Astrocyte (in vitro differentiated cells and primary cell): Measurements from ENCODE around the gene TBC1D5.
"Not testable (repeated sequence)": the region's sequence is repeated elsewhere in the genome, so short reads cannot be mapped to it uniquely, and the experiment has no call there.

Experiments used
- EZH2 ChIP-seq: IDR thresholded peaks from 2 replicates; pipeline ENCODE4 v1.6.1; 2012; ENCODE audit warnings: mild to moderate bottlenecking, low read length, inconsistent platforms; ENCODE audit not compliant: insufficient read depth
- TF ChIP-seq, protein P1 (sequence below): IDR thresholded peaks from 2 replicates; pipeline ENCODE4 v1.5.1; 2011; ENCODE audit warnings: low read depth, mild to moderate bottlenecking, inconsistent platforms, low read length, moderate library complexity; ENCODE audit not compliant: insufficient read depth

DNA sequence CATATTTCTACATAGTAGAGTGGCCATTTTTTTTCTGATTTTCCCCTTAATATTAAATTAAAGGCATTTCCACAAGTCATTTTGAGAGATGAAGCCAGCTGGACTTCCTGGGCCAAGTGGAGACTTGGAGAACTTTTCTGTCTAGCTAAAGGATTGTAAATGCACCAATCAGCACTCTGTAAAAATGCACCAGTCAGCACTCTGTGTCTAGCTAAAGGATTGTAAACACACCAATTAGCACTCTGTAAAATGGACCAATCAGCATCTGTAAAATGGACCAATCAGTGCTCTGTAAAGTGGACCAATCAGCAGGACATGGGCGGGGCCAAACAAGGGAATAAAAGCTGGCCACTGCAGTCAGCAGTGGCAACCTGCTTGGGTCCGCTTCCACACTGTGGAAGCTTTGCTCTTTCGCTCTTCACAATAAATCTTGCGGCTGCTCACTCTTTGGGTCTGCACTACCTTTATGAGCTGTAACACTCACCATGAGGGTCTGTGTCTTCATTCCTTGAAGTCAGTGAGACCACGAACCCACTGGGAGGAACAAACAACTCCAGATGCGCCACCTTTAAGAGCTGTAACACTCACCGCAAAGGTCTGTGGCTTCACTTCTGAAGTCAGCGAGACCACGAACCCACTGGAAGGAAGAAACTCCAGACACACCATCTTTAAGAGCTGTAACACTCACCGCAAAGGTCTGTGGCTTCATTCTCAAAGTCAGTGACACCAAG lies 31.9 kb upstream of the TBC1D5 start:
- TF ChIP-seq, protein P1, sequence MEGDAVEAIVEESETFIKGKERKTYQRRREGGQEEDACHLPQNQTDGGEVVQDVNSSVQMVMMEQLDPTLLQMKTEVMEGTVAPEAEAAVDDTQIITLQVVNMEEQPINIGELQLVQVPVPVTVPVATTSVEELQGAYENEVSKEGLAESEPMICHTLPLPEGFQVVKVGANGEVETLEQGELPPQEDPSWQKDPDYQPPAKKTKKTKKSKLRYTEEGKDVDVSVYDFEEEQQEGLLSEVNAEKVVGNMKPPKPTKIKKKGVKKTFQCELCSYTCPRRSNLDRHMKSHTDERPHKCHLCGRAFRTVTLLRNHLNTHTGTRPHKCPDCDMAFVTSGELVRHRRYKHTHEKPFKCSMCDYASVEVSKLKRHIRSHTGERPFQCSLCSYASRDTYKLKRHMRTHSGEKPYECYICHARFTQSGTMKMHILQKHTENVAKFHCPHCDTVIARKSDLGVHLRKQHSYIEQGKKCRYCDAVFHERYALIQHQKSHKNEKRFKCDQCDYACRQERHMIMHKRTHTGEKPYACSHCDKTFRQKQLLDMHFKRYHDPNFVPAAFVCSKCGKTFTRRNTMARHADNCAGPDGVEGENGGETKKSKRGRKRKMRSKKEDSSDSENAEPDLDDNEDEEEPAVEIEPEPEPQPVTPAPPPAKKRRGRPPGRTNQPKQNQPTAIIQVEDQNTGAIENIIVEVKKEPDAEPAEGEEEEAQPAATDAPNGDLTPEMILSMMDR, result not testable (repeated sequence)
- not testable (repeated sequence) for TF ChIP-seq EZH2
